Mammary epithelial cell (primary cell): ENCODE results near the gene LTBR.

ENCODE experiments used
- EZH2 ChIP-seq: IDR thresholded peaks from 2 replicates; pipeline ENCODE4 v1.6.1; 2012; ENCODE audit warnings: low read length, inconsistent platforms, borderline replicate concordance
- TF ChIP-seq, protein P1 (sequence below), 2 donors: IDR thresholded peaks in 1 of 2; conservative IDR thresholded peaks in 1 of 2; 2 replicates each; pipeline ENCODE4 v1.5.1; 2011 to 2012; ENCODE audit warnings: inconsistent platforms in 2 of 2, low read length in 2 of 2, mild to moderate bottlenecking in 2 of 2, control low read depth in 1 of 2, low read depth in 1 of 2; ENCODE audit not compliant: insufficient read depth in 1 of 2; ENCODE audit errors: extremely low read depth in 1 of 2

GRCh38 chr12:6384499-6385436, 806 bp downstream of the LTBR start:
- TF ChIP-seq, protein P1, sequence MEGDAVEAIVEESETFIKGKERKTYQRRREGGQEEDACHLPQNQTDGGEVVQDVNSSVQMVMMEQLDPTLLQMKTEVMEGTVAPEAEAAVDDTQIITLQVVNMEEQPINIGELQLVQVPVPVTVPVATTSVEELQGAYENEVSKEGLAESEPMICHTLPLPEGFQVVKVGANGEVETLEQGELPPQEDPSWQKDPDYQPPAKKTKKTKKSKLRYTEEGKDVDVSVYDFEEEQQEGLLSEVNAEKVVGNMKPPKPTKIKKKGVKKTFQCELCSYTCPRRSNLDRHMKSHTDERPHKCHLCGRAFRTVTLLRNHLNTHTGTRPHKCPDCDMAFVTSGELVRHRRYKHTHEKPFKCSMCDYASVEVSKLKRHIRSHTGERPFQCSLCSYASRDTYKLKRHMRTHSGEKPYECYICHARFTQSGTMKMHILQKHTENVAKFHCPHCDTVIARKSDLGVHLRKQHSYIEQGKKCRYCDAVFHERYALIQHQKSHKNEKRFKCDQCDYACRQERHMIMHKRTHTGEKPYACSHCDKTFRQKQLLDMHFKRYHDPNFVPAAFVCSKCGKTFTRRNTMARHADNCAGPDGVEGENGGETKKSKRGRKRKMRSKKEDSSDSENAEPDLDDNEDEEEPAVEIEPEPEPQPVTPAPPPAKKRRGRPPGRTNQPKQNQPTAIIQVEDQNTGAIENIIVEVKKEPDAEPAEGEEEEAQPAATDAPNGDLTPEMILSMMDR (conservative IDR thresholded peaks at IDR 0.05 in 1 of 2, IDR thresholded peaks at IDR 0.05 in 1 of 2; ENCODE audit: extremely low read depth in 1 of 2, insufficient read depth in 1 of 2, low read depth in 1 of 2, low read length in 2 of 2) = no peak
- TF ChIP-seq EZH2 = no peak
